ENCODE results near the gene ZNF133.

- TF ChIP-seq, protein P1, sequence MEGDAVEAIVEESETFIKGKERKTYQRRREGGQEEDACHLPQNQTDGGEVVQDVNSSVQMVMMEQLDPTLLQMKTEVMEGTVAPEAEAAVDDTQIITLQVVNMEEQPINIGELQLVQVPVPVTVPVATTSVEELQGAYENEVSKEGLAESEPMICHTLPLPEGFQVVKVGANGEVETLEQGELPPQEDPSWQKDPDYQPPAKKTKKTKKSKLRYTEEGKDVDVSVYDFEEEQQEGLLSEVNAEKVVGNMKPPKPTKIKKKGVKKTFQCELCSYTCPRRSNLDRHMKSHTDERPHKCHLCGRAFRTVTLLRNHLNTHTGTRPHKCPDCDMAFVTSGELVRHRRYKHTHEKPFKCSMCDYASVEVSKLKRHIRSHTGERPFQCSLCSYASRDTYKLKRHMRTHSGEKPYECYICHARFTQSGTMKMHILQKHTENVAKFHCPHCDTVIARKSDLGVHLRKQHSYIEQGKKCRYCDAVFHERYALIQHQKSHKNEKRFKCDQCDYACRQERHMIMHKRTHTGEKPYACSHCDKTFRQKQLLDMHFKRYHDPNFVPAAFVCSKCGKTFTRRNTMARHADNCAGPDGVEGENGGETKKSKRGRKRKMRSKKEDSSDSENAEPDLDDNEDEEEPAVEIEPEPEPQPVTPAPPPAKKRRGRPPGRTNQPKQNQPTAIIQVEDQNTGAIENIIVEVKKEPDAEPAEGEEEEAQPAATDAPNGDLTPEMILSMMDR (IDR thresholded peaks at IDR 0.05) = no peak
- TF ChIP-seq POLR2AphosphoS5 (IDR thresholded peaks at IDR 0.05) = no peak
- no peak for TF ChIP-seq EP300 (IDR thresholded peaks at IDR 0.05)
These were observed 22.0 kb upstream of the ZNF133 start for GRCh38 chr20:18266282-18266681.
